Large intestine (tissue), 3 donors: ENCODE results near the gene NRXN2. TPM values are rescaled to one million over a fixed set of nuclear protein-coding genes. Genes with fewer than 3 reads are reported as not detected.
"Not testable (repeated sequence)": the region's sequence is repeated elsewhere in the genome, so short reads cannot be mapped to it uniquely, and the experiment has no call there.

Source experiments
- DNase-seq, 2 donors: peaks; one replicate each; pipeline versions ENCODE4 v3.0.0 to v3.0.0-alpha.2; 2013
- H3K27ac ChIP-seq: one replicate; pipeline ENCODE4 v1.5.1; 2013; ENCODE audit warnings: low read length
- H3K27me3 ChIP-seq: 2 replicates; pipeline ENCODE4 v1.6.1; 2013; ENCODE audit warnings: low read length; ENCODE audit not compliant: control insufficient read depth, insufficient read depth
- H3K36me3 ChIP-seq: 2 replicates; pipeline ENCODE4 v1.6.1; 2013; ENCODE audit warnings: low read length; ENCODE audit not compliant: control insufficient read depth, insufficient read depth
- H3K4me1 ChIP-seq: one replicate; pipeline ENCODE4 v1.6.1; 2013; ENCODE audit warnings: low read length; ENCODE audit not compliant: control insufficient read depth, insufficient read depth
- H3K4me3 ChIP-seq: one replicate; pipeline ENCODE4 v1.5.1; 2013; ENCODE audit warnings: low read length
- H3K9me3 ChIP-seq: one replicate; pipeline ENCODE4 v1.6.1; 2013; ENCODE audit warnings: mild to moderate bottlenecking, low read depth, low read length, moderate library complexity; ENCODE audit not compliant: control insufficient read depth
- WGBS: methylation state at CpG from one replicate; pipeline ENCODE4 v1.1.5; 2013; ENCODE audit warnings: low lambda C conversion rate; ENCODE audit not compliant: insufficient coverage; 5-methylcytosine and 5-hydroxymethylcytosine counted together
- polyA plus RNA-seq: library from polyadenylated mRNA; unstranded; fragments of 120-200 nt; gene quantifications from one replicate; pipeline ENCODE4 v1.2.1, GENCODE V29; 2013

Gene NRXN2
- polyA plus RNA-seq, 1 donor: 13.8 TPM

- peak; percentile 41 to 75 for DNase-seq
- no CpG with 5 or more reads among the region's 111 CpGs for WGBS
- H3K27ac ChIP-seq: no peak overlapping the region
- peaks cover 4% of the 10 kb centered on the region for H3K9me3 ChIP-seq
- peaks cover 87% of the 10 kb centered on the region for H3K27me3 ChIP-seq
- H3K36me3 ChIP-seq: no peaks in the 10 kb centered on the region
- H3K4me1 ChIP-seq: peaks cover 2% of the 10 kb centered on the region
- no peak overlapping the region for H3K4me3 ChIP-seq
These were observed 9.8 kb downstream of the NRXN2 start for GRCh38 chr11:64713016-64713707.

GRCh38 chr11:64712430-64713015, 10.5 kb downstream of the NRXN2 start:
- no peak overlapping the region for H3K4me3 ChIP-seq
- H3K4me1 ChIP-seq: peaks cover 2% of the 10 kb centered on the region

GRCh38 chr11:64711956-64712362, 11.0 kb downstream of the NRXN2 start:
- H3K27me3 ChIP-seq: peaks cover 80% of the 10 kb centered on the region
- peaks cover 2% of the 10 kb centered on the region for H3K4me1 ChIP-seq
- peaks cover 4% of the 10 kb centered on the region for H3K9me3 ChIP-seq
- H3K36me3 ChIP-seq: no peaks in the 10 kb centered on the region
- no peak for DNase-seq
- H3K4me3 ChIP-seq: no peak overlapping the region
- no peak overlapping the region for H3K27ac ChIP-seq
- no CpG with 5 or more reads among the region's 19 CpGs for WGBS

More at GRCh38 chr11:64712430-64713015, 10.5 kb downstream of the NRXN2 start:
- Histone ChIP-seq H3K36me3 (no peaks in the 10 kb centered on the region), H3K9me3 (peaks cover 4% of the 10 kb centered on the region), H3K27me3 (peaks cover 85% of the 10 kb centered on the region), H3K27ac (no peak overlapping the region)
- DNase-seq: no peak
- WGBS: no CpG with 5 or more reads among the region's 45 CpGs

- no peak overlapping the region for H3K27ac ChIP-seq
- WGBS: 60% methylated on average over 1 of the region's 46 CpGs
- no peaks in the 10 kb centered on the region for H3K36me3 ChIP-seq
- H3K27me3 ChIP-seq: peaks cover 74% of the 10 kb centered on the region
- H3K9me3 ChIP-seq: peaks cover 4% of the 10 kb centered on the region
- DNase-seq: no peak
- peaks cover 2% of the 10 kb centered on the region for H3K4me1 ChIP-seq
- no peak overlapping the region for H3K4me3 ChIP-seq
These were observed 11.7 kb downstream of the NRXN2 start for GRCh38 chr11:64711138-64711955.

- H3K4me3 ChIP-seq: no peak overlapping the region
- peaks cover 69% of the 10 kb centered on the region for H3K27me3 ChIP-seq
- no peaks in the 10 kb centered on the region for H3K36me3 ChIP-seq
- peaks cover 4% of the 10 kb centered on the region for H3K9me3 ChIP-seq
- DNase-seq: no peak
- H3K27ac ChIP-seq: no peak overlapping the region
- H3K4me1 ChIP-seq: peaks cover 2% of the 10 kb centered on the region
- WGBS: no CpG with 5 or more reads among the region's 13 CpGs
These were observed 12.4 kb downstream of the NRXN2 start for GRCh38 chr11:64710418-64711137.

- 8% methylated on average over 2 of the region's 2 CpGs for WGBS
- peaks cover 56% of the 10 kb centered on the region for H3K27me3 ChIP-seq
These were observed 17.5 kb downstream of the NRXN2 start for GRCh38 chr11:64705501-64705900.

GRCh38 chr11:64703048-64703447, 19.9 kb downstream of the NRXN2 start:
- H3K36me3 ChIP-seq: no peaks in the 10 kb centered on the region
- no peak overlapping the region for H3K27ac ChIP-seq
- peaks cover 41% of the 10 kb centered on the region for H3K27me3 ChIP-seq
- 100% methylated on average over 1 of the region's 2 CpGs for WGBS
- H3K4me3 ChIP-seq: no peak overlapping the region
- H3K9me3 ChIP-seq: no peaks in the 10 kb centered on the region
- H3K4me1 ChIP-seq: no peaks in the 10 kb centered on the region
- DNase-seq: no peak

More at GRCh38 chr11:64705501-64705900, 17.5 kb downstream of the NRXN2 start:
- no peak for DNase-seq
- Histone ChIP-seq H3K9me3 (no peaks in the 10 kb centered on the region), H3K27ac (no peak overlapping the region), H3K4me3 (no peak overlapping the region), H3K36me3 (no peaks in the 10 kb centered on the region), H3K4me1 (no peaks in the 10 kb centered on the region)

GRCh38 chr11:64701956-64702355, 21.0 kb downstream of the NRXN2 start:
- H3K4me1 ChIP-seq, DNase-seq, H3K27ac ChIP-seq, H3K4me3 ChIP-seq, H3K36me3 ChIP-seq, H3K9me3 ChIP-seq: not testable (repeated sequence)
- no CpG with 5 or more reads among the region's 29 CpGs for WGBS
- peaks cover 38% of the 10 kb centered on the region for H3K27me3 ChIP-seq

GRCh38 chr11:64698427-64698826, 24.6 kb downstream of the NRXN2 start:
- Histone ChIP-seq H3K9me3 (no peaks in the 10 kb centered on the region), H3K4me3 (no peak overlapping the region), H3K27ac (no peak overlapping the region), H3K27me3 (peaks cover 51% of the 10 kb centered on the region), H3K36me3 (no peaks in the 10 kb centered on the region), H3K4me1 (no peaks in the 10 kb centered on the region)
- no CpG with 5 or more reads among the region's 1 CpG for WGBS
- DNase-seq: no peak
